Sigmoid colon (tissue), 7 donors: ENCODE data around the gene DTNA. TPM values are rescaled to one million over a fixed set of nuclear protein-coding genes. Genes with fewer than 3 reads are reported as not detected.

Experiments used
- DNase-seq: peaks from one replicate; pipeline ENCODE4 v3.0.0-alpha.2; 2019
- H3K27ac ChIP-seq, 4 donors: fragments of 200-600 bp; sonication (generic); one replicate each; pipeline ENCODE4 v1.5.1; 2016 to 2019; ENCODE audit warnings: mild to moderate bottlenecking in 1 of 4
- H3K27me3 ChIP-seq, 3 donors: fragments of 200-600 bp; sonication (generic); one replicate each; pipeline ENCODE4 v1.5.1; 2019; ENCODE audit warnings: mild to moderate bottlenecking in 1 of 3
- H3K36me3 ChIP-seq, 4 donors: fragments of 200-600 bp; sonication (generic); one replicate each; pipeline ENCODE4 v1.5.1; 2016 to 2019
- H3K4me1 ChIP-seq, 4 donors: fragments of 200-600 bp; sonication (generic); one replicate each; pipeline ENCODE4 v1.5.1; 2017 to 2019
- H3K4me3 ChIP-seq, 4 donors: fragments of 200-600 bp; sonication (generic); one replicate each; pipeline ENCODE4 v1.5.1; 2017 to 2019; ENCODE audit warnings: mild to moderate bottlenecking in 2 of 4, moderate library complexity in 1 of 4
- H3K9me3 ChIP-seq, 4 donors: fragments of 200-600 bp in 3 of 4; sonication (generic) in 3 of 4; one replicate each; pipeline versions ENCODE4 v1.5.1 to v1.6.1; 2013 to 2019
- CTCF ChIP-seq, 4 experiments: fragments of 450-650 bp in 3 of 4; fragments of 200-600 bp in 1 of 4; IDR thresholded peaks; one replicate each; pipeline ENCODE4 v1.5.1; 2016 to 2019; ENCODE audit warnings: antibody characterized with exemption in 4 of 4, mild to moderate bottlenecking in 3 of 4, moderate library complexity in 2 of 4
- EP300 ChIP-seq, 4 donors: sonication (generic); formaldehyde crosslinking; IDR thresholded peaks; one replicate each; pipeline ENCODE4 v1.6.1; 2017; ENCODE audit warnings: antibody characterized with exemption in 4 of 4
- POLR2A ChIP-seq, 2 donors: fragments of 450-650 bp; IDR thresholded peaks; one replicate each; pipeline ENCODE4 v1.6.1; 2016; ENCODE audit warnings: antibody characterized with exemption in 2 of 2, mild to moderate bottlenecking in 2 of 2, moderate library complexity in 2 of 2
- POLR2AphosphoS5 ChIP-seq, 4 donors: sonication (generic); formaldehyde crosslinking; IDR thresholded peaks; one replicate each; pipeline ENCODE4 v1.6.1; 2017; ENCODE audit warnings: antibody characterized with exemption in 4 of 4
- WGBS, 2 donors: extraction: QIAGEN DNeasy Blood & Tissue Kit; methylation state at CpG; one replicate each; pipeline ENCODE4 v1.1.7; 2013; 5-methylcytosine and 5-hydroxymethylcytosine counted together
- intact Hi-C: fragments of 100-400 bp; cut with DNase I; formaldehyde crosslinking; loops from one replicate; pipeline ENCODE4 v1.15.1; 2023
- polyA plus RNA-seq, 3 donors: library from polyadenylated mRNA; stranded (reverse); fragments of 200-250 nt; gene quantifications; one replicate each; pipeline ENCODE4 v1.2.3, GENCODE V29; 2013
- total RNA-seq, 4 donors: library from RNA; depleted of rRNA; stranded (reverse); fragments of >200 nt; gene quantifications; one replicate each; pipeline ENCODE4 v1.1.0, GENCODE V29; 2016
- donor health status: healthy with polysubstance abuse.
- donor health status: Bipolar disorder and iron deficiency.
- donor health status: healthy.

Gene DTNA
- total and polyA plus RNA-seq, 7 donors, result 1.4 to 140 (median 71.9) TPM

GRCh38 chr18:34880403-34880802 is 170.3 kb downstream of the DTNA start:
- H3K4me1 ChIP-seq, result peaks cover 0 to 23% (median 16%) of the 10 kb centered on the region in 4 donors
- WGBS, 2 donors, result 78 to 80% methylated on average over 1 of the region's 1 CpG
- no peaks in the 10 kb centered on the region for H3K9me3 ChIP-seq
- H3K4me3 ChIP-seq, result no peak overlapping the region
- intact Hi-C loops, result loop anchor here (5.0 kb wide), 1 partner anchor 97 kb away; no protein-coding TSS in a partner anchor
- peak overlapping the region; percentile 36 to 76 (median 66) for H3K27ac ChIP-seq
- DNase-seq, result no peak
- no peaks in the 10 kb centered on the region for H3K27me3 ChIP-seq
- TF ChIP-seq POLR2A (IDR thresholded peaks at IDR 0.05), result no peak
- TF ChIP-seq EP300 (IDR thresholded peaks at IDR 0.05), result peak in 1 of 4 donors; percentile 56
- TF ChIP-seq CTCF (IDR thresholded peaks at IDR 0.05), result no peak
- TF ChIP-seq POLR2AphosphoS5 (IDR thresholded peaks at IDR 0.05), result peak in 3 of 4 donors; percentile 14 to 67 (median 65)
- H3K36me3 ChIP-seq, result peaks cover 7 to 39% (median 21%) of the 10 kb centered on the region in 4 donors

GRCh38 chr18:34880882-34881834 is 171.1 kb downstream of the DTNA start:
- H3K36me3 ChIP-seq, result peaks cover 7 to 44% (median 25%) of the 10 kb centered on the region in 4 donors
- H3K27ac ChIP-seq, result peak overlapping the region; percentile 36 to 76 (median 66)
- H3K4me3 ChIP-seq, result no peak overlapping the region
- DNase-seq, result no peak
- no peaks in the 10 kb centered on the region for H3K9me3 ChIP-seq
- H3K4me1 ChIP-seq, result peaks cover 0 to 23% (median 16%) of the 10 kb centered on the region in 4 donors
- WGBS, 2 donors, result 64 to 81% methylated on average over 3 of the region's 3 CpGs
- intact Hi-C loops, result loop anchor here (5.0 kb wide), 1 partner anchor 96 kb away; no protein-coding TSS in a partner anchor
- TF ChIP-seq CTCF (IDR thresholded peaks at IDR 0.05), result no peak
- peak in 1 of 4 donors; percentile 28 for TF ChIP-seq EP300 (IDR thresholded peaks at IDR 0.05)
- TF ChIP-seq POLR2AphosphoS5 (IDR thresholded peaks at IDR 0.05), result peak in 1 of 4 donors; percentile 6
- no peaks in the 10 kb centered on the region for H3K27me3 ChIP-seq

- intact Hi-C loops, result loop anchor here (5.0 kb wide), 1 partner anchor 93 kb away; no protein-coding TSS in a partner anchor
- no peak for TF ChIP-seq POLR2A (IDR thresholded peaks at IDR 0.05)
- TF ChIP-seq POLR2AphosphoS5 (IDR thresholded peaks at IDR 0.05), result no peak
- no peak for TF ChIP-seq EP300 (IDR thresholded peaks at IDR 0.05)
- no peak for TF ChIP-seq CTCF (IDR thresholded peaks at IDR 0.05)
- Histone ChIP-seq H3K36me3 (peaks cover 7 to 61% (median 30%) of the 10 kb centered on the region in 4 donors), H3K4me3 (no peak overlapping the region), H3K27ac (no peak overlapping the region), H3K27me3 (no peaks in the 10 kb centered on the region), H3K4me1 (peaks cover 0 to 21% (median 16%) of the 10 kb centered on the region in 4 donors), H3K9me3 (no peaks in the 10 kb centered on the region)
- no peak for DNase-seq
- WGBS, 2 donors, result 87 to 90% methylated on average over 6 of the region's 6 CpGs
These were observed 174.3 kb downstream of the DTNA start for GRCh38 chr18:34884436-34884835.

GRCh38 chr18:34886177-34886576 is 176.1 kb downstream of the DTNA start:
- DNase-seq, result no peak
- H3K4me3 ChIP-seq, result no peak overlapping the region
- H3K9me3 ChIP-seq, result no peaks in the 10 kb centered on the region
- H3K27me3 ChIP-seq, result no peaks in the 10 kb centered on the region
- H3K36me3 ChIP-seq, result peaks cover 7 to 70% (median 30%) of the 10 kb centered on the region in 4 donors
- peaks cover 0 to 3% (median under 1%) of the 10 kb centered on the region in 4 donors for H3K4me1 ChIP-seq
- 96% methylated on average over 1 of the region's 1 CpG for WGBS, 2 donors
- TF ChIP-seq POLR2AphosphoS5 (IDR thresholded peaks at IDR 0.05) (no peak), CTCF (IDR thresholded peaks at IDR 0.05) (no peak), EP300 (IDR thresholded peaks at IDR 0.05) (no peak), POLR2A (IDR thresholded peaks at IDR 0.05) (no peak)
- H3K27ac ChIP-seq, result no peak overlapping the region
- intact Hi-C loops, result no loop called here
